ENCODE results near the gene DAPK2. TPM values are rescaled to one million over a fixed set of nuclear protein-coding genes. Genes with fewer than 3 reads are reported as not detected.

The DAPK2 gene
- total RNA-seq, 4 donors from 2014 or later: 13.1 to 30.8 (median 26.4) TPM

- peaks cover 76% of the 10 kb centered on the region for H3K4me1 ChIP-seq
- H3K9me3 ChIP-seq: no peaks in the 10 kb centered on the region
- TF ChIP-seq EP300 (IDR thresholded peaks at IDR 0.05) (no peak), CTCF (IDR thresholded peaks at IDR 0.05) (no peak), POLR2A (IDR thresholded peaks at IDR 0.05) (no peak), POLR2AphosphoS5 (IDR thresholded peaks at IDR 0.05) (no peak)
- no peak overlapping the region for H3K27ac ChIP-seq
- H3K27me3 ChIP-seq: no peaks in the 10 kb centered on the region
- no peak for DNase-seq (ENCODE audit: low spot score in 2 of 2)
- WGBS: 88% methylated on average over 2 of the region's 2 CpGs
- H3K36me3 ChIP-seq: no peaks in the 10 kb centered on the region
- H3K4me3 ChIP-seq: no peak overlapping the region
Measured at GRCh38 chr15:64004056-64004455, 42.2 kb downstream of the DAPK2 start.

- no peaks in the 10 kb centered on the region for H3K9me3 ChIP-seq
- no peak for DNase-seq (ENCODE audit: low spot score in 2 of 2)
- TF ChIP-seq EP300 (IDR thresholded peaks at IDR 0.05): no peak
- no peak overlapping the region for H3K4me3 ChIP-seq
- no peak overlapping the region for H3K27ac ChIP-seq
- H3K4me1 ChIP-seq: peaks cover 76% of the 10 kb centered on the region
- no peaks in the 10 kb centered on the region for H3K27me3 ChIP-seq
- 76% methylated on average over 4 of the region's 4 CpGs for WGBS
- H3K36me3 ChIP-seq: no peaks in the 10 kb centered on the region
Measured at GRCh38 chr15:64003182-64003581, 43.1 kb downstream of the DAPK2 start.

DNA sequence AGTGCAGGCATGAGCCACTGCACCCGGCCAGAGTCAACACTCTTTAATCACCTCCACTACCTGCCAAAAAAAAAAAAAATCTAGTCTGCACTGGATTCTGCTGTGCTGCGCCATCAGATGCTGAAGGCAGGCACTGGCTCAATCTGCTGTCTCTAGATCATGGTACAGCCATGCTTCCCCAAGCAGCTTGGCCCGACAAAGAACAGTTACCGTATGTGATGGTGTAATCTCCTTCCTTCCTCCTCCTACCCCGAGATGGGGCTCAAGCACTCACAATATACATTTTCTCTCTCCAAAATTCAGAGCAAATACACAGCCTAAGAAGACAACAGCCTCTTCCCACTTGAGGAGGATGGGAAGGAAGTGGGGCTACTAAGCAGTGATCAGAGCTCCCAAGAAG, 45.1 kb downstream of the DAPK2 start:
- no peak overlapping the region for H3K27ac ChIP-seq
- DNase-seq (ENCODE audit: low spot score in 2 of 2): no peak
- WGBS: 49% methylated on average over 5 of the region's 5 CpGs

DNA sequence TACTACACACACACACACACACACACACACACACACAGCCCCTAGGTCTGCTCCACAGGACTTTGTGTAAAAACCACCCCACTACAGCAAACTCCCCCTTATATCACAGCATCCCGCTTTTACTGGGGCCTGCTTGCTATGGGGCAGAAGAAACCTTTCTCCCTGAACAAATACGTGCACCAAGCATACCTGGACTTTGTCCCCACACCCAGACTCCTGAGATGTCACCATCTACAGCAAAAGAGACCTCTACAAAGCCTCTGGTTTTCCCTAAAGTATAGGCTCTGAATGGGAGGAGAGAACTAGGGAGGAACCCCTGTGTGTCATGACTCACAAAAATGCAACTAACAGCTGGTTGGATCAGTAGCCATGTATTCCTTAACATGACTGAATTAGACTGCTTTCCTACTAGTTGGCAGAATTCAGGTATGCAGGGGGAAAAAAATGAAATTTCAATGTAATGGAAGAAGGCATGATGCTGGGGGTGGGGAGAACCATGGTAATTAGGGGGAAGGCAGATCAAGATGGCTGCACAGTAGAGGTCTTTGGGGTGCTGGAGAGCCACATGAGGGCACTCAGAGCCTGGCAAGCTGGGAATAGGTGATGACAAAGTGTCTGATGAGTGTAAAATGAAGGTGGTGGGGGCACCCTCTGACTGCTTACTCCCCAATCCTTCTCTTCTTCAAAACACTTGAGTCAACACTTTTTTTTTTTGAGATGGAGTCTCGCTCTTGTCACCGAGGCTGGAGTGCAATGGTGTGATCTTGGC, 45.9 kb downstream of the DAPK2 start:
- WGBS: 94% methylated on average over 4 of the region's 4 CpGs
- Histone ChIP-seq H3K4me1 (peaks cover 63% of the 10 kb centered on the region), H3K36me3 (no peaks in the 10 kb centered on the region), H3K27ac (no peak overlapping the region), H3K4me3 (no peak overlapping the region), H3K27me3 (no peaks in the 10 kb centered on the region), H3K9me3 (no peaks in the 10 kb centered on the region)
- TF ChIP-seq EP300 (IDR thresholded peaks at IDR 0.05): no peak
- TF ChIP-seq POLR2AphosphoS5 (IDR thresholded peaks at IDR 0.05): no peak
- TF ChIP-seq POLR2A (IDR thresholded peaks at IDR 0.05): no peak
- TF ChIP-seq CTCF (IDR thresholded peaks at IDR 0.05): no peak
- no peak for DNase-seq (ENCODE audit: low spot score in 2 of 2)

More for the DNA sequence above, 45.1 kb downstream of the DAPK2 start:
- no peaks in the 10 kb centered on the region for H3K27me3 ChIP-seq
- no peaks in the 10 kb centered on the region for H3K36me3 ChIP-seq
- peaks cover 71% of the 10 kb centered on the region for H3K4me1 ChIP-seq
- H3K9me3 ChIP-seq: no peaks in the 10 kb centered on the region
- TF ChIP-seq POLR2AphosphoS5 (IDR thresholded peaks at IDR 0.05) (no peak), POLR2A (IDR thresholded peaks at IDR 0.05) (no peak), CTCF (IDR thresholded peaks at IDR 0.05) (no peak), EP300 (IDR thresholded peaks at IDR 0.05) (no peak)
- no peak overlapping the region for H3K4me3 ChIP-seq

GRCh38 chr15:63999177-63999576, 47.1 kb downstream of the DAPK2 start:
- DNase-seq (ENCODE audit: low spot score in 2 of 2): no peak

More at GRCh38 chr15:63999177-63999576, 47.1 kb downstream of the DAPK2 start:
- Histone ChIP-seq H3K4me3 (no peak overlapping the region), H3K4me1 (peaks cover 51% of the 10 kb centered on the region), H3K9me3 (no peaks in the 10 kb centered on the region), H3K27me3 (no peaks in the 10 kb centered on the region), H3K27ac (no peak overlapping the region), H3K36me3 (no peaks in the 10 kb centered on the region)
- TF ChIP-seq EP300 (IDR thresholded peaks at IDR 0.05) (no peak), CTCF (IDR thresholded peaks at IDR 0.05) (no peak), POLR2AphosphoS5 (IDR thresholded peaks at IDR 0.05) (no peak), POLR2A (IDR thresholded peaks at IDR 0.05) (no peak)
- WGBS: 7% methylated on average over 3 of the region's 3 CpGs
